Measurements from ENCODE around the gene RPL19.

Gene RPL19

GRCh38 chr17:39173080-39173479 is 27.0 kb upstream of the RPL19 start:
- DNase-seq (ENCODE audit: low read depth), result no peak

DNA sequence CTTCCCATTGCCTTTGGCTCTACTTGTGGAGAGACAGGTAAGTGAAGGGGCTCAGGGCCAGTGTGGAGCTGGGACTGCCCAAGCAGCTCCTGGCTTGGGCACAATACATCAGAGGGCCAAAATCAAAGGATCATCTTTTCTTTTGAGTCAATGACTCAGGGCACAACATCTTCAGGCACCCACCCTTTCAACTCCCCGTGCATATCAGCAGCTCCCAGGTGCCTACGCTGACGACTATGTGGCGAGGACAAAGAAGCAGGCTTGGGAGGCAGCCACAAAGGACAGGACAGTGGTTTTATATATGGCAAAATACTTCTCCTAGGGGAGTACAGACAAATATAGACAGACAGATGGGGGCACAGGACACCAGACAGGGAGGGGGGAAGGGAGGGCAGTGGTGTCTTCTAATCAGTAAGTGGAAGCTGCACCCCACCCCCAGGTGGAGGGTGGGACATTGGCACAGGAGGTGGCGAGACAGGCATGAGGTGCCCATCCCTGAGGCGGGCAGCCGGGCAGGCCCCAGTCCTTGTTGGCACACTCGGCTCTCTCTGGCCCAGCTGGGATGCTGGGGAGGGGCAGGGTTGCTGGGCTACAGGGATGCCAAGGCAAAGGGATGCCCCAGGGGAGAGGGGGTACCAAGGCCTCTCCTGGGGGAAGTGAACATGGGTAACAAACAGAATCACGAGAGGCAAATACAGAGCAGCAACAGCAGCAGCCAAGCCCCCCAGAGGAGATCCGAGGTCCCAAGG is 26.4 kb upstream of the RPL19 start:
- no peak for DNase-seq (ENCODE audit: low read depth)

DNA sequence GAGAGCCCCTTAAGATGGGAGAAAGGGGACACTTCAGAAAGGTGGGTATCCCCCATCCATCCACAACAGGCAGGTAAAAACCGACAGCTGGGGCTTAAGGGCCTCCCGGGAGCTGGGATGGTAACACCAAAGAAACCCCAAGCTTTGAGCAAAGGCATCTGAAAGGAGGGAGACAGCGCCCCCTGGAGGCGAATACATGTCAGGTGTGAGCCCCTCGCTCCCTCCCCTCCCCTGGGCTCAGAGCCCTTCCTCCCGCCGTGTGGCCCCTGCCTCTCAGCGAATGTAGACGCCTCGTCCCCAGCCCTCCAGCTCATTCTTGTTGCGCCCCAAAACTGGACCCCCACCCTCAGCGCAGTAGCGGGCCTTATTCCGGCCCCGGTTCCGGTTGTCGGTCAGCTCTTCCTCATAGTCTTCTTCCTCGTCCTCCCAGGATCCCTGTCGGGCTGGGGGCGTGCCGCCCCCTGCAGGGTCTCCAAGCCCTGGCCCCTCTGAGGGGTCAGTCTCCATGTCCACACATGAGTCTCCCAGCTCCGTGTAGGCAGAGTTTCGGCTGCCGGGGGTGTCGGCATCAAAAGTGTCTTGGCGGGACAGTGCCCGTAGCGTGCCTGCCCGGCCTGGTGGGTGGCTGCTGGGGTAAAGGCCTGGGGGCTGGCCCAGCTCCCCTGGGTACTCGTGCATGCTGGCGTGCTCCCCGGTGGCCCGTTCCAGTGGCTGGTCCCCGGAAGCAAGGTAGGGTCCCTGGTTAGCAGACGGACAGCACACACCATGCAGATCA is 25.0 kb upstream of the RPL19 start:
- peak; percentile 47 for DNase-seq (ENCODE audit: low read depth)

DNA sequence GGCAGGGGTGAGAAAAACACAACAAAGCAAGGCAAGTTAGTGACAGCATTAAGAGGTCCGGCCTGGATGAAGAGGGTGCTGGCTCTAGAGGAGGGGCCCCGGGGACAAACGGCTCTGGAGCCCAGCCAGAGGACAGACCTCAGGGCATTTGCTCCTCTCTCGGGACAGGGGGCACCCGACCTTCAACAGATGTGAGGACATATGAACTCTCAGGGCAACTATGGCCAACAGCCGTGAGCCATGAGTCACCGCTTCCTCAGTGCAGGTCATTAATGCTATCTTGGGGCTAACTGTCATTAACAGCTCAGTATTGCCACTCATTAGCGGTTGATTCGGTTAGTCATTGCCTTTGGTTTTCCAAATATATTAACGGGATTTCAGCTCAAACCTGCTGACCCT is 24.4 kb upstream of the RPL19 start:
- DNase-seq (ENCODE audit: low read depth), result no peak

DNA sequence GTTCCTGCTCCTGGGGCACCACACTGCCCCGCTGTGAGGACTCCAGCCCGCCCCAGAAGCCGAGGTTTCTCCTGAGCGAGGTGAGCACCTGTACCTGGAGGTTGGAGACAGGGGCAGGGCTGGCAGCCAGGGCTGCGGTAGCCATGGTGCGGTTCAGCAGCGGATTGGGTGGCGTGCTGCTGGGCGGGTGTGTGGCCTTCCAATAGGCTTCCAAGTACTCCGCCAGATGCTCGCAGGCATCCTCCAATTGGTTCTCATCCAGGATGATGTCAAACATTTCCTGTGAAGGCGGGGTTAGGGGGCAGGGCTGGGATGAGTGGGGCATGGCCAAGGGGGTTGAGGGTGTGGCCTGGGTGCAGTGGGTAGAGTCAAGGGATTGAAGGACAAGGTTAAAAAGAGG is 22.8 kb upstream of the RPL19 start:
- no peak for DNase-seq (ENCODE audit: low read depth)

DNA sequence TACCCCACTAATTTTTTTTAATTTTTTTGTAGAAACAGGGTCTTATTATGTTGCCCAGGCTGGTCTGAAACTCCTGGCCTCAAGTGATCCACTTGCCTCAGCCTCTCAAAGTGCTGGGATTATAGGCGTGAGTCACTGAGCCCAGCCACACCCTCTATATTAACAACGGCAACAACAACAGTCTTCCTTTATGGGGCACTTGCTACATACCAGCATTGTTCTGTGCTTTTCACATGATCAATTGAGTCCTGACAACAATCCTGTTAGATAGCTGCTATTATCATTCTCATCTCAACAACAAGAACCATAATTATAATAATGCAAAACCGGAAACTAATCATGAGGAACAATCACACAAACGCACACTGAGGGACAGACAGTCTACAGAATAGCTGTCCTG is 21.5 kb upstream of the RPL19 start:
- DNase-seq (ENCODE audit: low read depth), result no peak

GRCh38 chr17:39181303-39181702 is 18.8 kb upstream of the RPL19 start:
- DNase-seq (ENCODE audit: low read depth), result no peak

DNA sequence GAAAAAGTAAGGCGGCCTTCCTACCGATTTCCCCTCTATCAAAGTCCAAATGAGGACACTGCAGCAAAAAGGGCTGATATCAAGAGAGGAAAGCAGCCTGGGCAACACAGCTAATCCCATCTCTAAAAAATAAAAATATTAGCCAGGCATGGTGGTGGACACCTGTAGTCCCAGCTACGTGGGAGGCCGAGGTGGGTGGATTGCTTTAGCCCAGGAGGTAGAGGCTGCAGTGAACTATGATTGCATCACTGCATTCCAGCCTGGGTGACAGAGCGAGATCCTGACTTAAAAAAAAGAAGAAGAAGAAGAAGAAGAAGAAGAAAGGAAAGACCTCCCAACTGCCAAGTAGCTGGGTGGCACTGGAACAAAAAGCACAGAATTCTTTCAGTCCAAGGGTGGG is 17.0 kb upstream of the RPL19 start:
- DNase-seq (ENCODE audit: low read depth), result no peak

DNA sequence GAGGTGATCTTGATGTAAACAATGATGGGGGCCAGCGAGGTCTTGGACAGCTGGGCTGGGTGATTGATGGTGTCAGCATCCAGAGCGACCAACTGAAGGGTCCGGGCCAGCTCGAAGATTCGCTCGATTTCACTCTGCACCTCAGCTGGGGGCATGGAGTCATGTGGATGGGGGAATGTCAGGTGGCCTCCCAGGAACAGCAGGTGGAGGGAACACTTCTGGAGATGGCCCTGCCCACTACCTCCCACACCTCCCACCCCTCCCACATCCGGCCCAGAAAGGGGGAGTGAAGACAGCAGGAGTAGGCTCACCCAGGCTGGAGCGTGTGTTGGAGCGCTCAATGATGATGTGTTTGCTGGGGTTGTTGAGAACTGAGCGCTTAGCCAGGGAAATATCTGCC is 16.4 kb upstream of the RPL19 start:
- DNase-seq (ENCODE audit: low read depth), result no peak

DNA sequence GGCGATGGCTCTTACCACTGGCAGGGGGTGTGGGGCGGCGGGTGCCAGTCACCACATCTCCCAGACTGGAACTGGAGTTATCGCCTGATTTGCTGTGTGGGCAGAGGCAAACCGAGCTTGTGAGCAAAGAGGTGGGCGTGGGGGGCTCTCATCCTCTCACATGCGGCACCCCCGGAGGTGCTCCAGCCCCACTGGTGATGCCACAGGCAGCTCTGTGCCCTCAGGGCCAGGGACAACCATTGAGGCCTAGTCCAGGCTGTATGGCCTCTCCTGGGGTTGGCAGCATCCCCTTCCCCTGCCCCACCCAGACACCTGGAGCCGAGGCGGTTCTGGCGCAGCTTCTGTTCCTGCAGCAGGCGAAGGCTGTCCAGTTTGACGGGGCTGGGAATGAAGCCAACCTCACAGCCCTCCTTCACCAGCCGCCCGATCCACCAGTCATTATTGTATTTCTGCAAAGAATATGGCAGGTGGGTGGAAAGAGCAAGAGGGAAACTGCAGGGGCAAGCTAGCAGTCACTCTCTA is 13.5 kb upstream of the RPL19 start:
- DNase-seq (ENCODE audit: low read depth), result no peak

- DNase-seq (ENCODE audit: low read depth), result no peak
These were observed 12.8 kb upstream of the RPL19 start for GRCh38 chr17:39187152-39187830.

GRCh38 chr17:39191750-39192510 is 8.2 kb upstream of the RPL19 start:
- no peak for DNase-seq (ENCODE audit: low read depth)

GRCh38 chr17:39192901-39193300 is 7.2 kb upstream of the RPL19 start:
- no peak for DNase-seq (ENCODE audit: low read depth)

GRCh38 chr17:39193346-39193745 is 6.7 kb upstream of the RPL19 start:
- DNase-seq (ENCODE audit: low read depth), result peak; percentile 47

GRCh38 chr17:39194089-39194984 is 5.7 kb upstream of the RPL19 start:
- DNase-seq (ENCODE audit: low read depth), result peak; percentile 64

DNA sequence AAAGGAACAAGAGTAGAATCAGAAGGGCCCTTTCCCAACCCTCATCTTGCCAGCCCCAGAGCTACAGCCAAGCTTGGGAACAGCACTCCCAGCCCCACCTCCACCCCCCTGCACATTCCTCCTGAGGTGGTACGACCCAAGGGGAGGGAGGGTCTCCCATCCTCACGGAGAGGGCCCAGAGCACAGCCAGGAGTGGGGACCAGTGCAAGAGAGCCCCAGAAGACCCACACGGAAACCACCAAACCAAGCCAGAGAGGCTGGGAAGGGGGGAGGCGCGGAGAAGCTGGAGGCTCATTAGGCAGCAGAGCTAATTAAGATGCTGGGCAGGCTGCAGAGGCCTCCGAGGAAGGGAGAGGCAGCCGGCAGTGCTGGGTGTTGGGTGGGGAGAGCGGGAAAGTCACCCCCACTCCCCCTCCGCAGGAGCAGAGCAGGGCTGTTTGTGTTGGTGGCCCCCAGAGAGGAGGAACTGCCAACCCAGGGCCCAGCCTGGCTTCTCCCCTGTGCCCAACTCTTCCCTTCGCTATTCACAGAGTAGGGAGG is 5.0 kb upstream of the RPL19 start:
- no peak for DNase-seq (ENCODE audit: low read depth)

GRCh38 chr17:39195568-39196160 is 4.4 kb upstream of the RPL19 start:
- no peak for DNase-seq (ENCODE audit: low read depth)

GRCh38 chr17:39196241-39196807 is 3.8 kb upstream of the RPL19 start:
- no peak for DNase-seq (ENCODE audit: low read depth)

DNA sequence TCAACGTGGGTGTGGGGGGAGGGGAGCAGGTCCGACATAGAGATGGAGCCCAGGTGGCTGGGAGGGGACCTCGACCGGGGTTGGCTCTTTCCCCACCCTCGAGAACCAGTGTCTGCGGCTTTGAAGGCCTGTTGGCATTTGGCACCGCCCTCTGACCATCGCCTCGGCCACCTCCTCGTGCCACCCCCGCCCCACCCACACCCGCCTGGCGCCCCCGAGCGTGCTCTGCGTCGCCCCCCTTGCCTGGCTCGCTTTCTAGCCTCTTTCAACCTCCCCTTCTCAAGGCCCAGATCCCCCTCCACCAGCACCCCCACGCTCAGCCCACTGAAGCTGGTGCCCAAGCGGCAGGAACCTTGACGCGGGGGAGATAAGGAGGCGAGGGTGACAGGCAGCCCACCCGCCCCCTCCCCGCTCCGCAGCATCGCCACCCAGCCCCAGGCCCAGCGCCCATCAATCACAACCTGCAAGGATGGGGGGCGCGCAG is 3.2 kb upstream of the RPL19 start:
- DNase-seq (ENCODE audit: low read depth), result peak; percentile 47
